ENCODE data around the gene MISP.

MISP gene

DNA sequence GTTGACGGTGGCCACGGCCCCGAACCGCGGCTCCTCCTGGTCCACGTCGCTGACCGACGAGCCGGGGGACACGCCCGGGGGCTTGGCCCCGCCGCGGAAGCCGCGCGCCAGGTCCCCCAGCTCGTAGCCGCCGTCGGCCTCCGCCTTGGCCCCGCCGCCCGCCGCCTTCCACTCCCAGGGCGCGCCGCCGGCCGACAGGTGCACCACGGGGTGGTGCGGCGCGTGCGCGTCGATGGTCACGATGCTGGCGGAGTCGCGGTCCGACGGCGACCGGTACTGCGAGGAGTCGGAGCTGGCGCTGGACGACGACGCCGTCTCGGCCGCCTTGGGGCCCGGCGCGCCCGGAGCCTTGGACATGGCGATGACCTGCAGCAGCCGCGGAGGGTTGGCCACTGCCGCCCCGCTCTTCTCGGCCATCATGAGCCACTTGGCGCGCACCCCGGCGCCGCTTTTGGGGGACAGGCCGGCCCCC is 61.9 kb downstream of the MISP start:
- no peak overlapping the region for H3K4me3 ChIP-seq (ENCODE audit: low read depth, low read length)
- TF ChIP-seq, protein P1, sequence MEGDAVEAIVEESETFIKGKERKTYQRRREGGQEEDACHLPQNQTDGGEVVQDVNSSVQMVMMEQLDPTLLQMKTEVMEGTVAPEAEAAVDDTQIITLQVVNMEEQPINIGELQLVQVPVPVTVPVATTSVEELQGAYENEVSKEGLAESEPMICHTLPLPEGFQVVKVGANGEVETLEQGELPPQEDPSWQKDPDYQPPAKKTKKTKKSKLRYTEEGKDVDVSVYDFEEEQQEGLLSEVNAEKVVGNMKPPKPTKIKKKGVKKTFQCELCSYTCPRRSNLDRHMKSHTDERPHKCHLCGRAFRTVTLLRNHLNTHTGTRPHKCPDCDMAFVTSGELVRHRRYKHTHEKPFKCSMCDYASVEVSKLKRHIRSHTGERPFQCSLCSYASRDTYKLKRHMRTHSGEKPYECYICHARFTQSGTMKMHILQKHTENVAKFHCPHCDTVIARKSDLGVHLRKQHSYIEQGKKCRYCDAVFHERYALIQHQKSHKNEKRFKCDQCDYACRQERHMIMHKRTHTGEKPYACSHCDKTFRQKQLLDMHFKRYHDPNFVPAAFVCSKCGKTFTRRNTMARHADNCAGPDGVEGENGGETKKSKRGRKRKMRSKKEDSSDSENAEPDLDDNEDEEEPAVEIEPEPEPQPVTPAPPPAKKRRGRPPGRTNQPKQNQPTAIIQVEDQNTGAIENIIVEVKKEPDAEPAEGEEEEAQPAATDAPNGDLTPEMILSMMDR (conservative IDR thresholded peaks at IDR 0.05; ENCODE audit: low read depth, low read length), result no peak
- no peak for DNase-seq (ENCODE audit: low read depth)

DNA sequence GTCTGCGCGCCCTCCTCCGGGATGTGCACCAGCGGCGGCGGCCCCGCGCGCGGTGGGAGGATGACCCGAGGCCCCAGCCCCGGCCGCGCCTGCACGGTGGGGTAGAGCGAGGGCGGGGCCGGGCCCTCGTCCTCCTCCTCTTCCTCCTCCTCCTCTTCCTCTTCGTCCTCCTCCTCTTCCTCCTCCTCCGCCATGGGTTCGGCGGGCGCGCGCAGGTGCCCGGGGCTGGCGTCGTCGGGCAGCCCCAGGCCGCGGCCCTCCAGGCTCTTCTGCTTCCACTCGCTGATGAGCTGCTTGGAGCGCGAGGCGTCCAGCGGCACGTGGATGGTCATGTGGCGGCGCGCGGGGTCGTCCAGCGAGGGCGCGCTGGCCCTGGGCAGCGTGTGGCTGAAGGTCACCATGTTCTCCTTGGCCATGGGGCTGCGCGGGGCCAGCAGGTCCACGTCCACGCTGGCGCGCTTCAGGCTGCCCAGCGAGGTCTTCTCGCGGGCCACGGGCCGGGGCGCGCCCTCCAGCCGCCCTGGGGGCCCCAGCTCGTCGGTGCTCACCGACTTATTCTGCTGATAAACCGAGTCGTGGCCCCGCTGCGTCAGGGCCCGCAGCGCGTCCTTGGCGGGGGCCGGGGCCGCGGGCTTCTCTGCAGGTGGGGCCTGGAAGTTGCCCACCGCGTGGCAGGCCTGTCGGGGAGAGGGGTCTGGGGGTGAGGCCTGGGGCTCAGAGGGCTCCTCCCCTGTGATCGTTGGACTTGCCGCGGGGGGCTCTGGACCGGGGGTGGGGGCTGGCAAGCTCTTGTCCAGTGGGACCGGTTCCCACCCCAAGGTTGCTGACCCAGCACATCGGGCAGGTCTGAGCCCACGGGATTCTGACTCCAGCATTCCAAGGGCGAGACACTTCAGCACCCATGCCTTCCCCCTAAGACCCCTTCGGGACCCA is 62.6 kb downstream of the MISP start:
- H3K4me3 ChIP-seq (ENCODE audit: low read depth, low read length), result no peak overlapping the region
- TF ChIP-seq, protein P1 (conservative IDR thresholded peaks at IDR 0.05; ENCODE audit: low read depth, low read length), result no peak
- no peak for DNase-seq (ENCODE audit: low read depth)
